G401.6 (cell line): ENCODE data around the gene PRPF38B.

Experiments
- FAIRE-seq: peaks from 2 replicates; lab custom pipeline; 2012; peaks lifted over from hg19 to GRCh38; lab: Jason Lieb, UNC

The PRPF38B gene

GRCh38 chr1:108718927-108719655, 27.0 kb downstream of the PRPF38B start:
- no peak for FAIRE-seq

GRCh38 chr1:108719656-108720435, 27.7 kb downstream of the PRPF38B start:
- FAIRE-seq, result no peak

GRCh38 chr1:108722292-108722691, 30.2 kb downstream of the PRPF38B start:
- no peak for FAIRE-seq

- FAIRE-seq, result no peak
These were observed 33.8 kb downstream of the PRPF38B start for GRCh38 chr1:108725906-108726305.

- FAIRE-seq, result no peak
These were observed 36.3 kb downstream of the PRPF38B start for GRCh38 chr1:108728327-108728923.

GRCh38 chr1:108729481-108729880, 37.4 kb downstream of the PRPF38B start:
- FAIRE-seq, result no peak

- no peak for FAIRE-seq
These were observed 40.3 kb downstream of the PRPF38B start for GRCh38 chr1:108732398-108732797.

GRCh38 chr1:108734171-108734865, 42.2 kb downstream of the PRPF38B start:
- FAIRE-seq, result no peak

- FAIRE-seq, result no peak
These were observed 50.1 kb downstream of the PRPF38B start for GRCh38 chr1:108742253-108742652.

- FAIRE-seq, result no peak
These were observed 53.9 kb downstream of the PRPF38B start for GRCh38 chr1:108745980-108746381.

- FAIRE-seq, result peak; percentile 97
These were observed 54.5 kb downstream of the PRPF38B start, which contains the start of gene STXBP3 for GRCh38 chr1:108746382-108747170. TSS of gene STXBP3 (plus strand) at chr1:108746674. CDS start at chr1:108746738, 64 bp downstream.

- peak; percentile 84 for FAIRE-seq
These were observed 55.2 kb downstream of the PRPF38B start for GRCh38 chr1:108747171-108747850.

GRCh38 chr1:108747898-108748297, 55.8 kb downstream of the PRPF38B start:
- FAIRE-seq, result no peak

GRCh38 chr1:108749081-108749480, 57.0 kb downstream of the PRPF38B start:
- FAIRE-seq, result no peak

- FAIRE-seq, result no peak
These were observed 58.5 kb downstream of the PRPF38B start for GRCh38 chr1:108750476-108751181.
